WI38 (cell line): Measurements from ENCODE around the gene WNK2.

ENCODE experiments used
- H3K4me3 ChIP-seq: 2 replicates; pipeline ENCODE4 v1.5.1; 2011; ENCODE audit warnings: low read depth, mild to moderate bottlenecking, control low read depth, low read length
- CTCF ChIP-seq: IDR thresholded peaks from 2 replicates; pipeline ENCODE4 v1.5.1; 2012; ENCODE audit warnings: low read depth, mild to moderate bottlenecking, control low read depth, low read length

The WNK2 gene

GRCh38 chr9:93369686-93370085 lies 185.7 kb downstream of the WNK2 start:
- no peak overlapping the region for H3K4me3 ChIP-seq
- TF ChIP-seq CTCF: no peak
